Large intestine (tissue), 1 donor: ENCODE measurements around the gene CSPG4. TPM values are rescaled to one million over a fixed set of nuclear protein-coding genes. Genes with fewer than 3 reads are reported as not detected.

Experiments used
- polyA plus RNA-seq: library from polyadenylated mRNA; unstranded; fragments of 120-200 nt; gene quantifications from one replicate; pipeline ENCODE4 v1.2.1, GENCODE V29; 2013

The CSPG4 gene
- polyA plus RNA-seq, 1 donor, result 6.9 TPM

Other genes starting within 250 kb of the CSPG4 start
- gene PTPN9, start 133.5 kb downstream of the CSPG4 start, polyA plus RNA-seq, result 42.3 TPM
- gene SNUPN, start 87.1 kb downstream of the CSPG4 start, polyA plus RNA-seq, result 21.3 TPM
- 63.1 TPM for gene IMP3, start 72.6 kb downstream of the CSPG4 start, polyA plus RNA-seq
- gene SNX33, start 64.9 kb downstream of the CSPG4 start, polyA plus RNA-seq, result 16.6 TPM
- 16.6 TPM for gene UBE2Q2, start 130.6 kb upstream of the CSPG4 start, polyA plus RNA-seq
- 24.9 TPM for gene FBXO22, start 191.0 kb upstream of the CSPG4 start, polyA plus RNA-seq